Measurements from ENCODE around the gene SIX3. TPM values are rescaled to one million over a fixed set of nuclear protein-coding genes. Genes with fewer than 3 reads are reported as not detected.

The SIX3 gene
- total RNA-seq, 2 experiments from 2014 or later = not detected

DNA sequence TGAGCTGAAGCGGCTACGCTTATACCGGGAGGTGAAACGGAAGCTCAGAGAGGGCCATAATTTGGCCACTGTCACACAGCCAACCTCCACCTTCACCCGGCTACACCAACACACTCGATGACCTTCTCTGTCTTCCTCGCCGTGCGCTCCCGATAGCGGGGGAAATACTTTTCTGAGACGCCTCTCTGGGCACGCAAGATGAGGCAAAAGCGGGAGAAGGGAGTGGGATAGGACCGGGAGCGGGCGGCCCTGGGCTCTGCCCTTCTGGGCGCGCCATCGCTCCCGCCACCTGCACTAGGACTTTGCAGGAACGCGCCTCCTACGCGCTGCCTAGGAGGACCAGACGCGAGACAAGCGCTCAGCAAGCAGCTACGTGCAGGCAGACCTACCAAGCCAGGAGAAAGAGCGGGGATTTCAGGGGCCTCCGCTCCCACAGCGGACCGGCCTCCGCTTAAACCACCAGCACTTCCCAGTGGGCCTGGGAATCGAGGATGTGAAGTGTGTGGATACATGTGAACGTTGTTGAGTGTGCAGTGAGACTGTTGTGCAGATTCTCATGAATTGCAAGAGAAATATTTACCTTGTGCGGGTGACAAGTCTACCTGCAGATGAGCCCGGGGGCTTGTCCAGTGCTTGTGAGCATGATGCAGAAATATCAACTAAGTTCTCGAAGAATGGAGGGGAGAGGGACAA lies 11.4 kb downstream of the SIX3 start:
- intact Hi-C loops (cut with DNase I, micrococcal nuclease) = loop anchor here (1.0 to 5.0 kb wide), 4 partner anchors 12 to 711 kb away; partner anchors contain the start of gene SIX3 (in 1 of the 2)
- Mint-ChIP-seq H3K36me3 (ENCODE audit: low read depth) (no peaks in the 10 kb centered on the region), H3K27me3 (peaks cover 69% of the 10 kb centered on the region), H3K9me3 (ENCODE audit: low read depth) (no peaks in the 10 kb centered on the region), H3K4me1 (peaks cover 18% of the 10 kb centered on the region), H3K27ac (no peak overlapping the region), H3K4me3 (peak overlapping the region; percentile 34)
- CTCF ChIA-PET = interaction anchor here (0.6 to 1.0 kb wide), 4 partner anchors 20 to 909 kb away, joined by 3 to 6 read pairs (median 3); no protein-coding TSS in a partner anchor
- POLR2A ChIA-PET = no interaction called here
- ATAC-seq = no peak
- no peak for DNase-seq

DNA sequence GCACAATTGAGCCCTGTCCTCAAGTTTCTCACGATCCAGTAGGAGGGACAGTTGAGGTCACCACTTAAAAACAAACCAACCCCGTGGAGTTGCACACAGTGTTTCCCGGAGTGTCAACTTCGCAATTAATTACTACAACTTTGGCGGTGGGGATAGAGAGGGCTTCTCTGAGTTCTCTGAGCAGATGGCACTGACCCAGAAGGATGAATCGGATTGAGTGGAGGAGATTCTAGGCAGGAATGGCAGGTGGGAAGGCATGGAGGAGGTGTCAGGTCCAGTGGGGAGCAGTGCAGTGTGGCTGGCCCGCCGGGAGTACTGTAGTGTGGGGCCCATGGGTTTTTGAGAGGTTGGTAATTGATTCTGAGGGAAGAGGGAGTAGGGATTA lies 12.0 kb downstream of the SIX3 start:
- CTCF ChIA-PET = interaction anchor here (1.0 to 6.0 kb wide), 5 partner anchors 11 to 475 kb away, joined by 4 to 93 read pairs (median 7); no protein-coding TSS in a partner anchor
- no peak for ATAC-seq
- Mint-ChIP-seq H3K36me3 (ENCODE audit: low read depth) (no peaks in the 10 kb centered on the region), H3K4me1 (peaks cover 18% of the 10 kb centered on the region), H3K9me3 (ENCODE audit: low read depth) (no peaks in the 10 kb centered on the region), H3K4me3 (no peak overlapping the region), H3K27me3 (peaks cover 67% of the 10 kb centered on the region), H3K27ac (no peak overlapping the region)
- DNase-seq = no peak
- POLR2A ChIA-PET = no interaction called here
- intact Hi-C loops (cut with DNase I, micrococcal nuclease) = loop anchor here (5.0 kb wide), 2 partner anchors 49 to 711 kb away; no protein-coding TSS in a partner anchor

DNA sequence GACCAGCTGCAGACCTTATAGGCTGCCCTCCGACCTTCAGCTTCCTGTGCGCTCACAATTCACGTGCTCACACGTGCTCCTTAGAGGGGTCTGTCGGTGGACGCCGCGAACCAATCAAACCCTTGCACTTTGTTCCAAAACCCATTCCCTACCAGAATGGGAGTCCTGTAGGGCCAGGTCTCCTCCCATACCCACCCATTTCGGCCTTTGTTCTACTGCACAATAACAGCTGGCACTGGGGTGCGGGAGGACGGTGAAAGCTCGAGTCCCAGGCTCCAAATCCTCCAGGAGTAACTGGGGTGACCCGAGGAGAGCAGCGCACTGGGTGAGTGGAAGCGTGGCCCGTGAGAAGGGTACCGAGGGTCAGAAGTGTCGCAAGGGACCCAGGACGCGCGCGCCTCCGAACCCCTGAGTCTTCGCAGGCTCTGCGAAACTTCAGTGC lies 13.0 kb downstream of the SIX3 start:
- Mint-ChIP-seq H3K4me3 (no peak overlapping the region), H3K9me3 (ENCODE audit: low read depth) (no peaks in the 10 kb centered on the region), H3K4me1 (peaks cover 18% of the 10 kb centered on the region), H3K27me3 (peaks cover 59% of the 10 kb centered on the region), H3K36me3 (ENCODE audit: low read depth) (no peaks in the 10 kb centered on the region), H3K27ac (no peak overlapping the region)
- CTCF ChIA-PET = interaction anchor here (1.1 to 6.0 kb wide), 13 partner anchors 10 to 910 kb away, joined by 3 to 93 read pairs (median 4); no protein-coding TSS in a partner anchor
- POLR2A ChIA-PET = no interaction called here
- no peak for DNase-seq
- intact Hi-C loops (cut with DNase I, micrococcal nuclease) = loop anchor here (5.0 kb wide), 2 partner anchors 48 to 712 kb away; no protein-coding TSS in a partner anchor
- ATAC-seq = no peak

DNA sequence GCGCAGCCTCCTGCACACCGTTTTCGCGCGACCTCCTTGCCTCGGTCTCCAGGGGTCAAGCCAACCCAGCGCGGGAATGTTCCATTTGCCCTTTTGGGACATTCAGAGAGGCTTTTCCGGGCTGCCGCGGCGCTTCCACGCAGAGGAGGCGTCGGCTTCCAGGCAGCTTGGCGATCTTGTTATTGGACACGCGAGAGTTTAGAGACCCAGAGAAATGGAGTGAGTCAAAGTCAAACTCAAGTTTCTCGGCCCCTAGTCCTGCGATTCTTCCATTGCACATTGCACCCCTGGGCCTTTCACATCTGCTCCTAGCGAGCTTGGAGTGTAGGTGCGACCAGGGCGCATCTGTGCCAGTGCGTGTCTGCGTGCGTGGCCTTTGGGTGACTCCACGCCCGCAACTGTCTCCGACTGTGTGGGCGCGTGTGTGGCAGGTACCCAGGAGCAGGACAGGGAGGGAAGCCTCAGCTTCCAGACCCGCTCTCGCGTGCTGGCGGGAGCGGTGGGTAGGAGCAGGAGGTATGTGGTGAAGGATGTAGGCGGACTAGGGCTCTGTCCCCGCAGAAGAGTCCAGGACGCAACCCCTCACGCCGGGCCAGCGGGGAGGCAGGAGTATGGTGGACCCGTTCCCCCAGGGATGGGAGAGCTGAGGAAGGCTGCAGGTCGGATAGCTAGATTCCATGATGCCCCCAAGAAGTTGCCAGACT lies 13.5 kb downstream of the SIX3 start:
- Mint-ChIP-seq H3K4me1 (peaks cover 17% of the 10 kb centered on the region), H3K4me3 (peak overlapping the region; percentile 54), H3K27ac (no peak overlapping the region), H3K36me3 (ENCODE audit: low read depth) (no peaks in the 10 kb centered on the region), H3K9me3 (ENCODE audit: low read depth) (no peaks in the 10 kb centered on the region), H3K27me3 (peaks cover 59% of the 10 kb centered on the region)
- intact Hi-C loops (cut with DNase I, micrococcal nuclease) = loop anchor here (1.0 to 5.0 kb wide), 11 partner anchors 47 to 1078 kb away; no protein-coding TSS in a partner anchor
- ATAC-seq (peak; percentile 10), DNase-seq (peak; percentile 34)
- ChIA-PET POLR2A (interaction anchor here (0.5 to 0.6 kb wide), 2 partner anchors 31 to 395 kb away, joined by 3 read pairs; no protein-coding TSS in a partner anchor), CTCF (interaction anchor here (0.6 to 6.0 kb wide), 31 partner anchors 8 to 1343 kb away, joined by 3 to 93 read pairs (median 4); no protein-coding TSS in a partner anchor)

DNA sequence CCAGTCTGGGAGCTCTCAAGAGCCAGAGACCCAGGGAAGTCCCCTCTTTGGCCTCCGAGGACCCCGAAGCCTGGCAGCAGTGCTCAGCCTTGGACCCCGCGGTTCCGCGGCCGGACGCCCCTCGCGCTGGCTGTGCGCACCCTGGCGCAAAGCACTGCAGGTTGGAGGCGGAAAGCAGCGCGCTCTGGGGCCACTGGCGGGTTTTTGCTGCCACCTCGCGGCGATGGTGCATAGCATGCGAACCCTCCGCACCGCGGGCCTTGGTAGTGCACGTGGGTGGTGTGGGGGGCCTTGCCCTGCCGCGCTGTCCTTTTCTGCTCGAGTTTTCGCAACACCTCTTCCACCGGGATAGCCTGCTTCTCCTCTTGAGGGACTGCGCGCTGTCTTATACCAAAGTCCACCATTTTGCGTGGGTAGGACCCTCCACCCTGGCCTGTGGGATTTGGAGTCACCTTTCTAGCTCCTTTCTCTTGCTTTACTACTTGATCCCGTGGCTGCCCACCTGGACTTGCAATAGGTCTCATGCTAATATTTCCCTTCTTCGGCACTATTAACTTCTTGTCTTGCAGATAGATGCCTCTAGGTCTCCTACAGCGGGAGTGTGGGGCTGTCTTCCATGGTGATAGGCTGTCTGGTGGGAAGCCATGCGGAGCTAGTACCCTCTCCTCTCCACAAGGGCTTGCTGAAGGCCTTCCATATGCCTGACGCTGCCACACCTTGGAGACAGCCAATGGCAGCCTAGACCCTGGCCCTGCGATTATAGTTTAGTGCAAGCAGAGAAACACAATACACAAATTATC lies 14.3 kb downstream of the SIX3 start:
- POLR2A ChIA-PET = interaction anchor here (0.5 kb wide), 1 partner anchor 396 kb away, joined by 3 read pairs; no protein-coding TSS in a partner anchor
- ATAC-seq (peak; percentile 77), DNase-seq (peak; percentile 90)
- Mint-ChIP-seq H3K27ac (no peak overlapping the region), H3K4me1 (peaks cover 14% of the 10 kb centered on the region), H3K9me3 (ENCODE audit: low read depth) (no peaks in the 10 kb centered on the region), H3K36me3 (ENCODE audit: low read depth) (no peaks in the 10 kb centered on the region), H3K4me3 (peak overlapping the region; percentile 54), H3K27me3 (peaks cover 51% of the 10 kb centered on the region)
- intact Hi-C loops (cut with DNase I, micrococcal nuclease) = loop anchor here (1.0 to 5.0 kb wide), 9 partner anchors 395 to 1078 kb away; no protein-coding TSS in a partner anchor
- CTCF ChIA-PET = interaction anchor here (0.6 to 6.0 kb wide), 33 partner anchors 9 to 1344 kb away, joined by 3 to 93 read pairs (median 4); no protein-coding TSS in a partner anchor

DNA sequence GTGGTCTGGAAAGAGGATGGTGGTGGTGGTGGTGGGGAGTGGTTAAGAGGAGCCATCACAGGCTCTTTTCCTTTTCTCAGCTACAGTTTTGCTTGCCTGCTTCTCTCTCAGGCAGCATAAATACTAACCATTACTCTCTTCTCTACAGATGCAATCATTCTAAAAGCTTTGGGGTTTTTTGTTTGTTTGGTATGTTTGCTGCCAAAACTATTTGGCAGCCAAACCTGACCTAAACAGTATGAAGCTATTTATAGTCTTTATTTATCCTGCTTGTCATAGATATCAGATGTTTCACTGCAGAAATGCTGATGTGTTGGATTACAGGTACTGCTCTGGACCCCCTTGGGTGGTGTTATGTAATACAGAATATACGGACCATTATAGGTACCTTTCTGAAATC lies 15.3 kb downstream of the SIX3 start:
- Mint-ChIP-seq H3K4me3 (no peak overlapping the region), H3K9me3 (ENCODE audit: low read depth) (no peaks in the 10 kb centered on the region), H3K4me1 (peaks cover 11% of the 10 kb centered on the region), H3K27ac (no peak overlapping the region), H3K27me3 (peaks cover 47% of the 10 kb centered on the region), H3K36me3 (ENCODE audit: low read depth) (no peaks in the 10 kb centered on the region)
- CTCF ChIA-PET = interaction anchor here (0.6 to 6.0 kb wide), 13 partner anchors 8 to 956 kb away, joined by 3 to 93 read pairs (median 8); no protein-coding TSS in a partner anchor
- POLR2A ChIA-PET = interaction anchor here (0.7 kb wide), 1 partner anchor 13 kb away, joined by 3 read pairs; no protein-coding TSS in a partner anchor
- DNase-seq = no peak
- intact Hi-C loops (cut with DNase I, micrococcal nuclease) = loop anchor here (5.0 kb wide), 3 partner anchors 565 to 1080 kb away; no protein-coding TSS in a partner anchor
- ATAC-seq = no peak

DNA sequence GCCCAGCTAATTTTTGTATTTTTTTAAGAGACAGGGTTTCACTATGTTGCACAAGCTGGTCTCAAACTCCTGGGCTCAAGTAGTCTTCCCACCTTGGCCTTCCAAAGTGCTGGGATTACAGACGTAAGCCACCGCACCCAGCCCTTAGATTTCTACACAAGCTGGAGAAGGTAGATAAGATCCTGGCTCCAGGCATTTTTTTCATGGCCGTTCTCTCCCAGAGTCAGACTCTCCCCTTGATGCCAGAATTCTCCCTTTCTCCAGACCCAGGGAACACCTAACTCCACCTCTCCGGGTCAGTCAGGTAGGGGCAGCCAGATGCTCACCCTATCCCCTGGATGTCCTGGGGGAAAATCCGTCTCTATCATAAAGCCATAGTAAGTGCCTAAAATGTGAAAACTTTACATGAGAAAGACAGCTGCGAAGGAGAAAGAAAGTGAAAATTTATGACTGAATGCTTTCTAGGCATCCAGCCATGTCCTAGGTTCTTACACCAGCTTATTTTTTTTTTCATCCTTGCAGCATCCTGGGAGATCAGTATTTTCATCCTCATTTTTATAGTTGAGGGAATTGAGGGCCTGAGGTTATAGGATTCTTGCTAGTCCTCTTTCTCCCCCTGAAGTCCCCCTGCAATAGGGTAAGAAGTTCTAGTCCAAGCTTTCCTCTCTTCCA lies 16.3 kb downstream of the SIX3 start:
- Mint-ChIP-seq H3K27me3 (peaks cover 45% of the 10 kb centered on the region), H3K4me1 (peaks cover 9% of the 10 kb centered on the region), H3K9me3 (ENCODE audit: low read depth) (no peaks in the 10 kb centered on the region), H3K4me3 (no peak overlapping the region), H3K27ac (no peak overlapping the region), H3K36me3 (ENCODE audit: low read depth) (no peaks in the 10 kb centered on the region)
- ChIA-PET POLR2A (no interaction called here), CTCF (interaction anchor here (0.7 to 6.0 kb wide), 9 partner anchors 10 to 920 kb away, joined by 3 to 93 read pairs (median 11); no protein-coding TSS in a partner anchor)
- DNase-seq = no peak
- no peak for ATAC-seq
- intact Hi-C loops (cut with DNase I, micrococcal nuclease) = loop anchor here (5.0 kb wide), 3 partner anchors 565 to 1080 kb away; no protein-coding TSS in a partner anchor

DNA sequence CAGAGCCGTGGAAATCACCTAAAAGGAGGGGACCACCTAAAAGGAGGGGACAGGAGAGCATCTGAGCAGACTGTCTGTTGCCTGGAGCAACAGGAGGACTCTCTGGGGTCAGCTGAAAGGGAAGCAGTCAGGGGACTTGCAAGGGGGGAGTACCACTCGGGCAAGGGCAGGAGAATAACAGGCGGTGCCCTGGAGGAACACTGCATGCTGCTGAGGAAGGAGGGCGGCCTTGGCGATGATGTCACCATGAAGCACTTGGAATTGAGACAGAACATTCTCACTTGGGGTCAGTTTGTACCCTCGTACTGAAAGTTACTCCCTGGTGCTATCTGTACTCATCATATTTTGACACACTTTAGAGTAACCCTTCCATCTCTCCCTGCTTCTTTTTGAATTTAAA lies 18.4 kb downstream of the SIX3 start:
- Mint-ChIP-seq H3K4me3 (no peak overlapping the region), H3K4me1 (peaks cover 5% of the 10 kb centered on the region), H3K27ac (no peak overlapping the region), H3K9me3 (ENCODE audit: low read depth) (no peaks in the 10 kb centered on the region), H3K27me3 (peaks cover 38% of the 10 kb centered on the region), H3K36me3 (ENCODE audit: low read depth) (no peaks in the 10 kb centered on the region)
- ChIA-PET CTCF (no interaction called here), POLR2A (no interaction called here)
- DNase-seq (no peak), ATAC-seq (no peak)
- intact Hi-C loops (cut with DNase I, micrococcal nuclease) = loop anchor here (5.0 kb wide), 3 partner anchors 568 to 1083 kb away; no protein-coding TSS in a partner anchor

DNA sequence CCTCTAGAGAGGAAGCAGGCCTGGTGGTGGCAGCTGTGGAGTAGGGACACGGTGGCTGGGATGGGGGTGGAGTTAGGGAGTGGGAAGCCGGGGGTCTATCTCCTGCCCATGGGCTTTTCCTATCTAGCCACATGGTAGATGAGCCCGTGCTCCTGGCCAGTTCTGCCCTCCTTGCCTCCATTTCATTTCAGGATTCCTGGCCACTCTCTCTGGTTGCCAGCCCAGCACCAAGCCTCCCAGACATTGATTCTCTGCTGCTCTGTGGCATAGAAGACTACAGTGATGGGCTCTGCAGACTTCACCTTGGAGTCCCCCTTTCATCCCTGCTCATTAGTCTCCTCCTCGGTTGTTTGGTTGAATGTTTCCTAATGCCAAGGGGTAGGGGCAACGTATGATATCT lies 19.4 kb downstream of the SIX3 start:
- intact Hi-C loops (cut with DNase I, micrococcal nuclease) = no loop called here
- Mint-ChIP-seq H3K4me1 (no peaks in the 10 kb centered on the region), H3K9me3 (ENCODE audit: low read depth) (no peaks in the 10 kb centered on the region), H3K27me3 (peaks cover 31% of the 10 kb centered on the region), H3K36me3 (ENCODE audit: low read depth) (no peaks in the 10 kb centered on the region), H3K4me3 (no peak overlapping the region), H3K27ac (no peak overlapping the region)
- ChIA-PET CTCF (no interaction called here), POLR2A (no interaction called here)
- no peak for ATAC-seq
- no peak for DNase-seq

DNA sequence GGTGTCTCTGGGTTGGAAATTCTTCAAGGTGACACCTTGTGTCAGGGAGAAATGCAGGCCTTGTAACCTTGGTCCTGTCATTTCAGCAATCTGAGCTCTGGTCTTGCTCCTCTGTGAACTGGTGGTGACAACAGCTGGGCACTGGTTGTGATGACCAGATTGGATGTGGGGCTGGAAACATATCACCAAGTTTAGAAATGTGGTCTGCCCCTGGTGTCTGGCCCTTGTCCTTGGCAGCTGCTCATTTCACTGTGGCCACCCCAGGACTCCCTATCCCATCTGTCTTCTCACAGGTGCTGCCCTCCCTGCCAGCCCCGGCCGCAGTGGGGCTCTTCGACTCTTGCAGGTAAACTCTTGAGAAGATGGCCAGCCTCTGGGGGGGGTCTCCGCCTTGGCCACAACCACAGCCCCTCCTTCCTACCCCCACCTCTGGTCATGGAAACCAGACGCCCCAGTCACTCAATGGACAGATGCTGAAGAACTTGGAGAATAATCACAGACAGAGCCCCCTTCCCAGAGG lies 20.7 kb downstream of the SIX3 start:
- POLR2A ChIA-PET = no interaction called here
- Mint-ChIP-seq H3K9me3 (ENCODE audit: low read depth) (no peaks in the 10 kb centered on the region), H3K36me3 (ENCODE audit: low read depth) (no peaks in the 10 kb centered on the region), H3K27me3 (peaks cover 27% of the 10 kb centered on the region), H3K4me1 (no peaks in the 10 kb centered on the region), H3K27ac (no peak overlapping the region), H3K4me3 (no peak overlapping the region)
- DNase-seq (no peak), ATAC-seq (no peak)
- intact Hi-C loops (cut with DNase I, micrococcal nuclease) = no loop called here
- CTCF ChIA-PET = no interaction called here
